Right renal cortex interstitium (tissue), 3 donors: ENCODE results near the gene M1AP. TPM values are rescaled to one million over a fixed set of nuclear protein-coding genes. Genes with fewer than 3 reads are reported as not detected.

ENCODE experiments used
- DNase-seq, 3 donors: peaks; one replicate each; pipeline ENCODE4 v3.0.0-alpha.2; 2013; ENCODE audit warnings: low read depth in 3 of 3, low spot score in 2 of 3
- polyA plus RNA-seq, 3 donors: library from polyadenylated mRNA; unstranded; fragments of 120-200 nt; gene quantifications; one replicate each; pipeline ENCODE4 v1.2.1, GENCODE V29; 2013; ENCODE audit not compliant: insufficient read length in 3 of 3

The M1AP gene
- polyA plus RNA-seq, 3 donors = 0.57 to 0.72 (median 0.71) TPM

DNA sequence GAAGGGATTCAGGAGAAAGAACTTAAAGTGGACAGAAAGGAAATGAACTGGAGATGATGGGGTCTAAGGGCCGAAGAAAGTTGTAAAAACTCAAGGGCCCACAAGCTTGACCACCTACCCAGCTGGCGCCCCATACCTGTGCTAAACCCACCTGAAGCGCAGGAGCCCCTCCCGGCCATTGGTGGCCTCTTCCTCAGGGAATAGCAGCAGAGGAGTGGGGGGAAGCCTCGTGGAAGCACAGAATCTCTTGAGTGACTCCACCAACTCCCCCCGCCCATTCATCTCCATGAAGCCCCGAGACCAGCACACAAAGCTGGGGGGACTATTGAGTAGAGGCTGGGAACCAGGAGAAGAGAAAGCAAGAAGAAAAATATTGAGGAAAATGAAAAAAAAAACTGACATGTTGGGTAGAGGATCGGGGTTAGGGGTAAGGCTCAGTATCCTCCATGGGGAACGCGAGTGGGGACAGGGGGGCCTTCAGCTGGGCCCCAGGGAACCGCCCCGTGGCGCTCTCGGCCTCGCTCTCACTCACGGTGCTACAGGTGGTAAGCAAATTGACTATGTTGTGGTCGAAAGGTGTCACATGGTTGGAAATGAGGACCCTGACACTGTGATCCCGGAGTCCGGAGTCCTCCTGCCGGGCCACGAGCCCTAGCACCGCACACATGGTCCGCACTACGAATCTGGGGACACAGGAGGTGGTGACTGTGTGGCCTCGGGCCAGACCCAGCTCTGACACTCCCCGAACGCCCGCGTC lies 119.4 kb downstream of the M1AP start:
- no peak for DNase-seq

DNA sequence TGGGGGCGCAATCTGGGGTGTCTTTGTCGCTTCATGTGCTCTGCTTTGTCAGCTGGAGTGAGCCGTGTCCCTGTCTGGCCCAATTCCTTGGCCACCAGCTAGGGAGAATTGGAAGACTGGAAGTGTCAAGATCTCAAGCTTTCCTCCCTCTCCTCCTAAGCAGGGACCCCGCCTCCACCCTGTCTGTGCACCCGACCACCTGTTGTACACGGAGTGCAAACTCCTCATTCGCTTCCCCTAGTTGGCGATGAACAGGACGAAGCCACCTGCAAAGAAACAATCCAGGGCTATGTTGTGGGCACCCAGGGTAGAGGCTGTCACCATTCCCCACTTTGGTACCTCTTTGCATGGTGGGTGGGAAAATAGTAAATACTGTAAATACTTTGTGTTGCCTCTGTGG lies 120.4 kb downstream of the M1AP start:
- DNase-seq = no peak

DNA sequence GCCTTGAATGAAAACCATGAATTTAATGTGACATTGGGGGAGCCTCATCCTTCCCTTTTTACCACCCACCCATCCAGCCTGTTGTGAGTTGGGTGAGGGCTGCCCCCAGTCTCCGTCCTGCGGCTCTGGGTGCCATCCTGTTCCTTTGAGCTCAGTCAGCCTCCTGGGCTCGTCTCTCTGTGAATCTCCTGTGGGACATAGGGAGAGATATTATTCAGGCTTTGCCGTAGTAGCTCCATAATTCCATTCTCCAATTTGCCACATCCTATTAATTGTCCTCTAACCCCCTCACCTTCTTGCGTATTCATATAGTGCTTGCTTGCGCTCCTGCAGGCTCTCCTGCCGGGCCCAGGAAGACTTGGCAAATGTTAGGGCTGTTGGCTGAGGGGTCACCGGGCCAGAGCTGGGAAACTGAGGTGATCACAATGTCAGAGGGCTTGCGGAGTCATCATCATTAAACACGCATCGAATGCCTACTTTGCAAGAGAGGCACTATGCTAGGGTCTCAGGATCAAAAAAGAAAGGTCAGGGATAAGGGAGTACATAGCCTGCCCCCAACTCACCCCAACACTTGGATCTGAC lies 121.4 kb downstream of the M1AP start:
- no peak for DNase-seq

DNA sequence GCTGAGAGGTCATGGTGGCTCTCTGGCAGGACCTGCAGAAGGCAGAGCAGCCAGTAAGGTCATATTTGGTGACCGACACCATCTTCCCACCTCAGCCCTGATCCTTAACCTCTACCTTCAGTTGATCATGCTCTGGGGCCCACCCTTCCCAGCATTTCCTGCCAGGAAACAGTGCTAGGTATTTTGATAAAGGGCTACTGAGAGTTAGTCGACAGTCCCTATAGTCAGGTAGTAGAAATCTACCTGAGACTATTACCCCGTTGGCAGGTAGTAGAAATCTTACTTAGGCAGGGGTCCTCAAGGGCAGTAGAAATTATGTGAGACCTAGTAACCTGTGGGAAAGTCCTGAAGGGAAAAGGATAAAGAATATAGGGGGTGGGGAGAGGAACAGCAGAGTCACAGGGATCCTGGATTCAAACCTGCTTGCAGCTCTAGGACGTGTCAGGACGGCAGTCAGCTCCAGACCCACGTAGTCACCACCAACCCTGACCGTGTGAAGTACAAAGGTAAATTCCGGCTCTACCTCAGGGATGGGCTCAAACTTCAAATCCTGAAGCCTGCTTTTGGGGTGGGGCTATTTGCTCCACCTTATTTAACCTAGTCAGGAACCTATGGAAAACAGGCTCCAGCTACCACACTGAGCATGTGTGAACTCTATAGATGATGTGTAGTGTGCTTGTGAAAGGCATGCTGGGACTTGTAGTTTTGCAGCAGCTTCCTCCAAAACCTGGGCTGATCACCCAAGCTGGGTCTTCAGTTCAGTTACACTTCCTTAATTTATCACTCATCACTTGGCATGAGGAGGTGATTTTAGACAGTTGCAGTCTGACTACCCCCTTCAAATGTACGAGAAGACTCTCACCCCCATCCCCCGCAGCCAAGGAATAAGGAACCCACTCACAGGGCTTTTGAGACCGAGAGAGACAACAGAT lies 122.1 kb downstream of the M1AP start, which contains the start of gene DQX1:
TSS of gene DQX1 (minus strand) at position 515 of the 932 bp plus-strand sequence. CDS start at position 13, 502 bp downstream.
- no peak for DNase-seq

DNA sequence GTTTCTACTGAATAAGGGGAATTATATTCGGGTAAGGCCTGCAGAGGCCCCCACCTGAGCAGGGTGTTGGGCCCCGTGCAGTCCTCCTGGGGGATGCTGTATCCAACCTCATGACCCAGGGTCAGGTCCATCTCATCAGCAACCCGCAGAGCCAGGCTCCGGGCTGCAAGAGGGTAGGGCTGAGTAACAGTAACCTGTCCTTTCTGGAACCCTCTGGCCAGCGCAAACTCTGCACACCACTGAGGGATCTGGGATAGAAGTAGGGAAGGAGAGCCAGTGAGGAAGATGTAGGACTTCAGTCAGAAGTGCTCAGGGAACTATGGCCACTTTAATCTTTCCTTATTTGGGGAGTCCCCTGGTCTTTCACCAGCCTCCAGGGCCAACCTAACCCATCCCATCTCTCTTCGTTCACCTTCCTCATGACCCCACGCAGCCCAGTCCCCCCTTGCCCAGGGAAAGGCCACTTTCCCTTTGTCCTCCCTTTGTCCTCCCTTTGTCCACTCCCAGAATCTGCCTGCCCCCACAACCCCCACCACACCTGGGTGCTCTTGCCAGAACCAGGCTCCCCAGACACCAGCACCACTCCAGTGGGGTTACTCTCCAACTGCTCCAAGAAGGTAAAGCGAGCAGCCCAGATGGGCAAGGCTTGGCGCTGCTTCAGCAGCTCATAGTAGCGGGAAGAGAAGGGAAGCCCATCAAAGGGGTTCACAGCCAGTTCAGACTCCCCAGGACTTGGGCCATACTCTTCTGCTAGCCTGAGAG lies 123.0 kb downstream of the M1AP start:
- DNase-seq = no peak

DNA sequence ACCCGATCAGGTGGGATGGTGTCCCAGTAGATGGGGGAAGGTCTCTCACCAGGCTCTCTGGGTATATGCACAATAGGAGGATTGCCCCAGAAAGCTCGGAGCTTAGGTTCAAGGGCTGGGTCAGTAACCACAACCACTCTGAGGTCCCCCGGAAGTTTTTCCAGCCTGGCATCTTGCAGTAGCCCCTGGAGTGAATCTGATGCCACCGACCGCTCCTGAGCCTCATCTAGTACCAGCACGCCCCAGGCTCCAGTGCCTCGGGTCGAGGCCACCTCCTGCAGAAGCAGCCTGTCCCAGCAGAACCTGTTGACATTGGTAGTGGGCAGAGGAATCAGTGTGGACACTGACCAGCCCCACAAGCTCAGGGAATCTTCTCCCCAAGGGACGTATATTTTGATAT lies 124.1 kb downstream of the M1AP start:
- DNase-seq = no peak

DNA sequence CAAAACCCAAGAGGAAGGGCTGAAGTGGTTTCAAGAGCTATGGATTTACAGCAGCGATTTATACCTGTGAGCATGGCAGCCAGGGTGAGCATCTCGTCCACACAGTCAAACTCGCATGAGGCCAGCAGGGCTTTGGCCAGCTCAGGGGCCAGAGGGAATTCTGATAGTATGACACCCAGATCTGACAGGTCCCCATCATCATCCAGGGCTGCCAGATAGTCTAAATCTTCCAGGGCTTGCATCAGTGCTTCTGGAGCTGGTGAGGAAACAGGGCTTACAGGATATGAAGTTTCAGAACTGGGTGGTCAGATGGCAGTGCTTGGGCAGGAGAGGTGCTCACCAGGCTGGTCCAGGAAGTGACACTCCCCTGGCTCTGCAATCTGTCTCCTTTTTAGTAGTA lies 125.6 kb downstream of the M1AP start:
- no peak for DNase-seq

DNA sequence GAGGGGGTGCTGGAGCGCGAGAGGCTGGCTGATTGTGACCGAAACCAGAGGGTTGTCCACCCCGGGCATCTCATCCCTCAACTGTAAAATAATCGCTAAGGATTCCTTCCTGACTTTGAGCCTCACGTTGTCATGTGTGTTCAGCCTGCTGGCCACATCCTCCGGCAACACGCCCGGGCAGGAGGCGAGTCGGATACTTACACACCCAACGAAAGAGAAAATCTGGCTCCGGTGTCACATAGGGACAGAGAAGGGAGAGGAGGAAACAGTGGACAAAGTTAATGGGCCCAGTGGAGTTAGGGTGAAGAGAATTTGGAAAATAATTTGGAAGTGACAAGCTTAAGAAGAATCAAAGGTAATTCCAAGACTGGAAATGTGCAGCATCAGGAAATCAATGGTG lies 131.5 kb downstream of the M1AP start:
- DNase-seq = no peak

DNA sequence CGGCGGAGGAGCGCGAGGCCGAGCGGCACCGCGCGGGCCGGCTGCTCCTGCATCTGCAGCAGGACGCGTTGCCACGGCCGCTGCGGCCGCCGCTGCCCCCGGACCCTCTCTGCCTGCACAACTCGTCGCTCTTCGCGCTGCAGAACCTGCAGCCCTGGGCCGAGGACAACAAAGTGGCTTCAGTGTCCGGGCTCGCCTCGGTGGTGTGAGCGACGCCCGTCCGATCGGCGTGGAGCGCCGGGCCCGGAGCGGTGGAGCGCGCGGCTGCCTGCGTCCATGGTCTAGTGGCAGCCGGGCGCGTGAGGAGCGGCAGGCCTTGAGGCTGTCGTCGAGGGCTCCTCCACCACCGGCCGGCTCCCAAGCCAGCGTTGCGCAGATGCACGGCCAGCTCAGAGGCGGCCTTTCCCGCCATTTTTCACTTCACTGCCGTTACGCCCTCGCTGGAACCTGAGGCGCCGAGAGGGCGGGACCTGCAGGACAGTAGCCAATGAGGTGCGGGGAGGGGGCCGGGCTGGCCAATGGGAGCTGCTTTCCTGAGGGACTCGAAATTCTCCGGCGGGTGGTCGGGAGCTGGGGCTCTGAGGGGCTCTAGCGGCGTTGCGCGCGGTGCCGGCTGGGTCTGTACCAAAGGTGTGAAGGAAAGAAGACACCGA lies 132.0 kb downstream of the M1AP start:
- no peak for DNase-seq

DNA sequence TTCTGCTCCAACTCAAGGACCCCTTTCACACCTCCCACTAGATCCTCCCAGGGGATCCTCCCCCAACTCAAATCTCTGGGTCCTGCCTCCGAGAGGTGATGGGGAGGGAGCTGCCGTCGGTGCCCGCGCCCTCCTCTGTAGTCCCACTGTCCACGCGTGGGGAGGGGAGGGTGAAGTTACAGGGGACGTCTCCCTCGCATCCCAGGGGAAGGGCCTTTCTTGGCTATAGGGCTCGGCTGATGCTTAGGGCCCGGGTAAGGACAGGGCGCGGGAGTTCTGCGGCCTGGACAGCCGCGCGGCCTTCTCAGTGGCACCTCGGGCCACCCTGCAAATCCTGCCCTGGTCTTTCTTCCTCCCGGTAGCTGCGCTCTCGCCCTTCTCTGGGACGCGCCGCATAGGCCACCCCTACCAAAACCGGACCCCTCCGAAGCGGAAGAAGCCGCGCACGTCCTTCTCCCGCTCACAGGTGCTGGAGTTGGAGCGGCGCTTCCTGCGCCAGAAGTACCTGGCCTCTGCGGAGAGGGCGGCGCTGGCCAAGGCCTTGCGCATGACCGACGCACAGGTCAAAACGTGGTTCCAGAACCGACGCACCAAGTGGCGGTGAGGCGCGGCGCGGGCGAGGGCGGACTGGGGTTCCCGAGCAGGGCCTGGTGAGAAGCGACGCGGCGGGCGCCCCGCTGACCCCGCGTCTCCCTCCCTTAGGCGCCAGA lies 132.7 kb downstream of the M1AP start:
- no peak for DNase-seq

DNA sequence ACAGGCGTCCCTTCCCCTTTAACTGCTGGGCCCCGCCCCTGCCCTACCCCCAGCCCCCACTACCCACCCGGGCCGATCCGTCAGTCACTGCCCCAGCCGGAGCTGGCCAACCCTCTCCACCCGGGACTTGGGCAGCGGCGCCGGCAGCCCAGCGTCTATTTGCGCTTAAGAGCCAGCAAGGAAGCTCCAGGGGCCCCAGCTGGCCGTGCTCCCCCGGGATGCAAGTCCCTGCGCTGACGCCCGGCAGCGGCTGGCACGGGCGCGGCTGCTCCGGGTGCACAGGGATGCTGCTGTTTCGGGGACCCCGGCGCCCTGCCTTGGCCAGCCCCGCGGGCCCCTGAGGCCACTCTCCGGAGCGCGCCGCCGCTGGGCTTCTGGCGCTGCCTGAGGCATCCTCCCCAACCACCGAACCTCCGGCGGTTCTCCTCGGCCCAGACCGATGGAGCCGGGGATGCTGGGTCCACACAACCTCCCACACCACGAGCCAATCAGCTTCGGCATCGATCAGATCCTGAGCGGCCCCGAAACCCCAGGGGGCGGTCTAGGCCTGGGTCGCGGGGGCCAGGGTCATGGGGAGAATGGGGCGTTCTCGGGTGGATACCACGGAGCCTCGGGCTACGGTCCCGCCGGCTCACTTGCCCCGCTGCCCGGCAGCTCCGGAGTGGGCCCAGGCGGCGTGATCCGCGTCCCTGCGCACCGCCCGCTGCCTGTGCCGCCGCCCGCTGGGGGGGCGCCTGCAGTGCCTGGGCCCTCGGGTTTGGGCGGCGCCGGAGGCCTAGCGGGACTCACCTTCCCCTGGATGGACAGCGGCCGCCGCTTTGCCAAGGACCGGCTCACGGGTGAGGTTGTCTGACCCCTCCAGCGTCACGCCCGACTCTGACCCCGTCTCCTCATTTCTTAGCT lies 133.5 kb downstream of the M1AP start, which contains the start of gene TLX2:
TSS of gene TLX2 (plus strand) at position 83 of the 903 bp plus-strand sequence. CDS start at position 440, 357 bp downstream.
- no peak for DNase-seq

DNA sequence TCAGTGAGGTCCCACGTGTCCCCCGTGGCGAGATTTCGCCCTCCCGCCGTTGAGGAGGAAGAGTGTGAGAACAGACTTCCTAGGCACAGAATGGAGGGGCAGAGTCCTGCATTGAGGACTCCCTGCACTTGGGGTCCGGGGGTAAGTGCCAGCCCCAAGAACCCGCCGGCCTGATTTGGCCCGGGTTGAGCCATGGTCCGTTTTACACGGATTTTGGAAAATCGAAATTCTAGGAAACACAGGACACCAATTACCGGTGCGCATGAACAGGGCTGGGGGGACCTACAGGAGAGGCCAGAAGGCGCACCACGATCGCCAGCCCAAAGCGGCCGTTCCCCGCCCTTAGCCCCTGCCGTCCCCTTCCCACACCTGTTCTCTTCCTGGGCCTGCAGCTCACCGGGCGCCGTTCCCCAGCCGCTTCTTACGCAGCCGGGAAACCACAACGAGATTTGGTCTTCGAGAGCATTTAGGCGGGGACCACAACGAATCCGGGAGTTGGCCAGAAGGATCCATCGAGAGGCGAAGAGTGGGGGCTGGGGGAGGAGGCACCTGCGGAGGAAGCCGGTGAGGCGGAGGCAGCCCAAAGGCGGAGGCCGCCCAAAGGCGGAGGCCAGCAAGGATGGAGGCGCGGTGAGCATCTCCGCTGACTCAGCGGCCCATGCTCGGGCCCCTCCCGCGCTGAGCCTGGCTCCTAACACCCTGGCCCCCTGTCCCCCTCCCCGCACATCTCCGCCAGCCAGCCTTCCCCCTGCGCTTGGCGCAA lies 134.3 kb downstream of the M1AP start:
- DNase-seq = no peak

DNA sequence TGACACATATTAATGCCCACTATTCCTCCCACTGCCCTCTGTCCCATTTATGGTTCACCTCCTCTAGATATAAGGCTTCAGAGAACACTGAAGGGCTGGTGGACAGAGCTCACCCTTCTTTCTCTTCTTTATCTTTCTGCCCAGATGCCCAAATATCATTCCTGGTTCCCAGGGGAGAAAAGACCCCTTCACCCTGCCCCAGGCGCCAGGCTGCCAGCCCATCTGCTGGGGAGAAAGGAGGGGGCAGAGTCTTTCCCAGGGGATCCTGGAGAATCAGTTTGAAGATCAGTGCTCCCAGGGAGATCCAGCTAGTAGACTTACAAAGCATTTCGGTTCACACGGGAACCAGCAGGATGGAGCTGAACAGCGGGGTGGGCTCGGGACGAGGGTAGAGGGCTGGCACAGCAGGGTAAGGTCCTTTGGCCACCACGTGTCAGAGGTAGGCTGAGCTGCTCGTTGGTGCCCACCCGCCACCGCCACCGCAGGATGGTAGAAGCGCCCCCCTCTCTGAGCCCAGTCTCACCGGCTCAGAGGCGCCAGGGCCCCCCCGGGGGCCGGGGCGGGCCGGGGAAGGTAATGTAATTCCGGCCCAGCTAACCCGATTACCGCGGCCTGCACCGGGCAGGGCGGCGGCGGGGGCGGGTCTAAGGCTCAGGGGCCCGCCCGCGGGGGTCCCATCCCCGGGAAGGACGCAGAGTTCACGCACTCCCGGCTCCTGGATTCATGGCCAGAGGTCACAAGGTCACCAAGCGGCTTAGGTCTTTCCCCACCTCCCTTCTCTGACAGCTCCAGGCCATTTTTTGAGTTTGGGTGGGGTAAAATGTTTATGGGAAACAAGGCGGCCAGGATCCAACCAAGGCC lies 135.2 kb downstream of the M1AP start:
- no peak for DNase-seq

DNA sequence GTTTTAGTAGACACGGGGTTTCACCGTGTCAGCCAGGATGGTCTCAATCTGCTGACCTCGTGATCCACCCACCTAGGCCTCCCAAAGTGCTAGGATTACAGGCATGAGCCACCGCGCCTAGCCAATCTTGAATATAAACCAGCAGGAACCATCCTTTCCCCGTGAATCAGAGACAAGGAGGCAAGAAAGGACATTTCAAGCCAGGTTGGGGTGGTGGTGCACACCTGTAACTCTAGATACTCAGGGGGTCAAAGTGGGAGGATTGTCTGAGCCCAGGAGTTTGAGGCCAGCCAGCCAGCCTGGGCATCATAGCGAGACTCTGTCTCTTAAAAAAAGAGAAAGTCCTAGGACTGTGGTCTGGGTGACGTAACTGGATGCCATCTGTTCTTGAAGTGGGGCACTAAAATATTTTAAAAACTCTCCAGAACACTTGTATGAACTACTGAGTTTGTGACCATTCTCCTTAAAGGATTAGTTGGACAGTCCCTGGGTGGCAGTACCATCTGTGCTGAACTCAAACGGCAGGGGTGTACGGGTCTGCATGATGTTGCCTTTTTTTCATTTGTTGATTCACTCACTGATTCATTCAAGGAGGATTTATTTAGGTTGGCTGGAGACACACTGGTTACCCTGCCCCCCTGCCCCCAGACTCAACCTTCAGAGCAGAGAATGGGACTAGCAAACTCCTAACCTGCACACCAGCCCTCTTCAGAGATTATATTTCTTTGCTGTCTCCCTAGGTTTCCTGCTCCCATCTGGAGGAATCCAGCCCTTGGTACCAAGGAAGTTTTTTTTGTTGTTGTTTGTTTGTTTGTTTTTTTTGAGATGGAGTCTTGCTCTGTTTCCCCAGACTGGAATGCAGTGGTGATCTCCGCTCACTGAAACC lies 136.8 kb downstream of the M1AP start:
- DNase-seq = no peak

DNA sequence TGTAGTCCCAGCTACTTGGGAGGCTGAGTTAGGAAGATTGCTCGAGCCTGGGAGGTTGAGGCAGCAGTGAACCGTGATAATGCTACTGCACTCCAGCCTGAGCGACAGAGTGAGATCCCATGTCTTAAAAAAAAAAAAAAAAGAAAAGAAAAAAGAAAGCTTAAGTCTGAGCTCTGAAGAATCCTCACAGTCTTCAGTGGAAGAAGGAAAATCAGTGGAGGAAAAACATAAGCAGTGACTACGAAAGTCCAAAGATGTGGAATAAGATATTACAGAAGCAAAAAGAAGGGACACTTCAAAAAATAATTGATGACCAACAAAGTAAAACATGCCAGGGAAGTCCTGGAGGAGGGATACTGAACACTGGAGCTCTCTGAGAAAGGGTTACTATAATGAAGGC lies 137.9 kb downstream of the M1AP start:
- no peak for DNase-seq
